HG02840 (cell line): ENCODE results near the gene CLASP2.
"Not testable (repeated sequence)": the region's sequence is repeated elsewhere in the genome, so short reads cannot be mapped to it uniquely, and the experiment has no call there.

Source experiments
- ATAC-seq: cut with Tn5 transposase; IDR thresholded peaks from one replicate; pipeline ENCODE4 v1.9.1; 2021; ENCODE audit warnings: mild to moderate bottlenecking, moderate library complexity, moderate number of reproducible peaks; ENCODE audit not compliant: unreplicated experiment, low FRiP score

The CLASP2 gene

GRCh38 chr3:33694944-33695343 lies 23.1 kb downstream of the CLASP2 start:
- ATAC-seq, result no peak

DNA sequence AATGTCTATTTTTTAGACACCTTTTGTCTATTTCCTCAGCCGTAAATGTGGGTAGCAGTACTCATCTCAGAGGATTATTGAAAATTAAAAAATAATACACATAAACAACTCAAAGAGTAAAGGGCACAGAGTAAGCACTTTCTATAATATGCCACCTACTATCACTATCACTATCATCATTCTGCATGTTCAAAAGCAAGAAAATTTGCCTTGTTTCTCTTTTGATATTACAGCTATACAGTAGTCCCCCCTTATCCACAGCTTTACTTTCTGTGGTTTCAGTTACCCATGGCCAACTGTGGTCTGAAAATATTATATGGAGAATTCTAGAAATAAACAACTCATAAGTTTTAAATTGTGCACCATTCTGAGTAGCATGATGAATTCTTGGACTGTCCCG lies 27.7 kb downstream of the CLASP2 start:
- no peak for ATAC-seq

DNA sequence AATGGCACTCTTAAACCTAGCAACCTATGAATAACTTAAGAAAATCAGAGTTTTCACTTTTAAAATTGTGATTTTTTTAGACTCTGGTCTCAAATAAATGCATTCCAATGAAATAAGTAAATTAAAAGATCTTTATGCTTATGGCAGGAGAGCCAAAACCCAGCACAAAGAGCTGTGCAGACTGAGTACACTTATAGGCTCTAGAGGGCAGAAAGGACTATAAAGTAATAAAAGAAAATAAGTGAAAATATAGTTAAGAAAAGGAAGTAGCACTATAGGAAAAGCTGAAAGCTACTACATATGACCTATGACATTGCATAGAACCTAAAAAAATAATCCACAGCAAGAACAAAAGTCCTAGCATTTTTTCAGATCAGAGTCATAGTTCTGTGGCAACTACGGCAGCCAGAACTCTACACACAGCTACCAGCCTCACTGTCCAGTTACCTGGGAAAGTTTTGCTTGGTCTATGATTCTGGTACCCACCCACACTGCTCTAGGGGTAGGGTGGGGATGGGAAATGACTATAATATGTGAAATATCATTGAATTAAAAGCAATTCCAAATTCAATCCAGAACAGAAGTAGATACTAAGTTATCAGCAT lies 30.5 kb downstream of the CLASP2 start:
- no peak for ATAC-seq

DNA sequence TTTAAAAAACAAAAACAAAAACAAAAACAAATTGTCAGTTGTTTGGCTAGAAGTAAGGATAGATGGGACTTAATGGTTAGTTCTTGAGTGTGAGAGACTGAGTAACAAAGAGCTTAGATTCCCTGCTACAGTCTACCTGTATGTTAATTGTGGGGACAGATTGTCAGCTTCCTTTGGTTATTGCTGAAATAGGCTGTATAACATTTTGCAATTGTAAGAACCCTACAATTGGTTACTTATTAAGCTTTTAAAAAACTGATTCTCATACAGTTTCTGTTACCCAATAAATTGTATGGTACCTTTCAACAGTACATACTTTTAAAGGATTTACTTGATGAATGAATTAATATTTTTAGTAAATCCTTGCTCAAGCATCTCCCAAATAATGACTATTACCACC lies 35.3 kb downstream of the CLASP2 start:
- no peak for ATAC-seq

DNA sequence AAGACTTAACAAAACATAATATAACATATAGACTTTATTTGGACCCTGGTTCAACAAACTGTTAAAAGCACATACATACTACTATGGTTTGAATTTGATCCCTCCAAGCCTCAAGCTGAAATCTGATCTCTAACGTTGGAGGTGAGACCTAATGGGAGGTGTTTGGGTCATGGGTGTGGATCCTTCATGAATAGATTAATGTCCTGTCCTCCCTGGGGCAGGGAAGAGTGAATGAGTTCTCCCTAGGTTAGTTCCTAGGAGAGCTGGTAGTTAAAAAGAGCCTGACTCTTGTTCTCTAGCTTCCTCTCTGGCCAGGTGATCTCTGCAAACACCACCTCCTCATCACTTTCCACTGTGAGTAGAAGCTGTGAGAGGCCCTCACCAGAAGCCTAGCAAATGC lies 36.4 kb downstream of the CLASP2 start:
- no peak for ATAC-seq

GRCh38 chr3:33678073-33678472 lies 40.0 kb downstream of the CLASP2 start:
- ATAC-seq, result no peak

DNA sequence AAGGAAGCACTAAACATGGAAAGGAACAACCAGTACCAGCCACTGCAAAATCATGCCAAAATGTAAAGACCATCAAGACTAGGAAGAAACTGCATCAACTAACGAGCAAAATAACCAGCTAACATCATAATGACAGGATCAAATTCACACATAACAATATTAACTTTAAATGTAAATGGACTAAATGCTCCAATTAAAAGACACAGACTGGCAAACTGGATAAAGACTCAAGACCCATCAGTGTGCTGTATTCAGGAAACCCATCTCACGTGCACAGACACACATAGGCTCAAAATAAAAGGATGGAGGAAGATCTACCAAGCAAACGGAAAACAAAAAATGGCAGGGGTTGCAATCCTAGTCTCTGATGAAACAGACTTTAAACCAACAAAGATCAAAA lies 44.6 kb downstream of the CLASP2 start:
- ATAC-seq, result not testable (repeated sequence)

DNA sequence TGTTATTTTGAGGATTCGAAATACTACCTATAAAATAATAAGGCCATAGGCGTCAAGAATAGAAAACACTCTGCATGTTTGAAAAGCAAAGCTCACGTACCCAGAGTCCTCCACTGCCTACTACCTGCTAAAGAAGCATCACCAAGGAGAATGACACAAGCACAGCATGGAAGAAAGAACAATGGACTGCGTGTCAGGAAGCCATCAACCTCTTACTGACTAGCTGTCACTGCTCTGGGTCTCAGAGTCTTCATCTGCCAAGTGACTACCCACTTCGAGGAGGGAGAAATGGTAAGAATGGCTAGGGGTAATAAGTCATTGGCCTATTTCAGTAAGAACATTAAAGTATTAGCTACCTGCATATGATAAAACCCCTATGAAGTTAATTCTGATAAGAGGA lies 49.4 kb downstream of the CLASP2 start:
- no peak for ATAC-seq

GRCh38 chr3:33665294-33665693 lies 52.8 kb downstream of the CLASP2 start:
- ATAC-seq, result no peak

DNA sequence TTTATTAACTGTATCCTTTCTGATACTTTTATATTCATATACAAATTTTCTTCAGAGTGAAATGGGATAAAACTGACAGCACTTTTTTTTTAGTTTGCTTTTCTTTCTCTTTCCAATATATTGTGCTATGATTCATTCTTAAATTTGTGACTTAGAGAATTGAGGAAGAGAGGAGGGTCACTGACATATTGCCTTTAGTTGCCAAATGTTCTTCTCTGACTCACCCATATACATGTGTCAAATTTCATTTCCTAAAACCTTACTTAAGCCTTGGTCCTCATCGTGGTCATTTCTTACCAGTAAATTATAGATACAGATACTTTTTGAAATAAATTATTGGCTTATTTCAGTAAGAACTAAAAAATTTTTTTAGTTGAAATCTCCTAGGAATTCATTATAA lies 53.9 kb downstream of the CLASP2 start:
- no peak for ATAC-seq

DNA sequence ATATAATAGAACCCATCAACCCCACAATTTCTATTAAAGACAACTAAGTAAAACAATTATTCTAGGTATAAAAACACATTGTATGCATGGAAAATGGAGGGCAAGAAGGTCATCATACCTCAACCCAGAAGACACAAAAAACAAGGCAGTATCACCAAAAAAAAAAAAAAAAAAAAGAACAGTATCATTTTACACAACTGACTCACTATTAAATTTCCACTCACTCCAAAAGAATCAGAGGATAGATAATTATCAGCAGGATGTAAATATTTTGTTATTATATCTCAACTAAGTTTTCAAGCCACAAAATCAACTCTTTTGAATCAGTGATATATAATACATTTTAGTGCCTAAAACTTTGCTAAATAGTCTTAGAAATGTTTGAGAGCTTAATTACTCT lies 55.0 kb downstream of the CLASP2 start:
- ATAC-seq, result no peak

DNA sequence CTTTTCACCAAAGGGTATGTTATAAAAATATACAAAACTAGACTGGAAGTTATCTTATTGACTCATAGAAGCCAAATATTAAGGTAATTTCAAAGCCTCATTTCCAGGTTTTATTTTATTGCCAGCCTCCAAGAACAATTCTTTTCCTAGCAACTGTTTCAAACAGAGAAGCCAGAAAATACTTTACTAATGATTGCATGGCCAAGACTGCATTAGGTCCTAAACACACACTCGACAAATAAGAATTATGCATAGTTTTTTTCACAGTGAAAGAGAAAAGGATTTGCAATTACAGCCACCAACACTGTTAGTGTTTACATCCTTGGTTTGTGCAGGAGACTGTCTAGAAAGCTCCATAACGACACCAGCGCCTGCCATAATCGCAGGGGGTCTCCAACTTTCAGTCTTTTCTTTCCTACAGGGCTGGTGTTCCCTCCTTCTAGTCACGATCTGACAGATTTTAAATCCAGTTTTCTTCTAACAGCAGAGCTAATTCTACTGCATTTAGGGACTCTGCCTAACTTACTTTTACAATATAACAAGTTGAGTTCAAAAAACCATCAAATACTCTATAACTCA lies 58.1 kb downstream of the CLASP2 start:
- no peak for ATAC-seq

GRCh38 chr3:33658991-33659848 lies 58.8 kb downstream of the CLASP2 start:
- ATAC-seq, result peak; percentile 74

DNA sequence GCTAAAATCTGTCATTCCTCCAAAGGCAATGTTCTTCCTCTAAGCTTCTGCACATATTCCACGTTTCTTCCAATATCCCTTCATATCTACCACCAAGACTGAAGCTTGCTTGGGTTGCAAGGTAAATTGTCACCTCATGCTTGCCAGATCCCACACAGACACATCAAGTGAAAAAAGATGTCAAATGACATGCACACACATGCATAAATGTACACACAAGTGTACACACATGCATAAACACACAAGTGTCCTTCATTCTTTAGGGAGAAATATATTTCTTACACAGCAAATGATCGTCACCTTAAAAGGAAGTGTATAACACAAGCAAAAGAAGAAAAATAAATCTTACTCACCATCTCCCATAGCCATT lies 59.4 kb downstream of the CLASP2 start:
- ATAC-seq, result no peak

- ATAC-seq, result no peak
These were observed 60.0 kb downstream of the CLASP2 start for GRCh38 chr3:33658039-33658438.

GRCh38 chr3:33652736-33653135 lies 65.3 kb downstream of the CLASP2 start:
- no peak for ATAC-seq

DNA sequence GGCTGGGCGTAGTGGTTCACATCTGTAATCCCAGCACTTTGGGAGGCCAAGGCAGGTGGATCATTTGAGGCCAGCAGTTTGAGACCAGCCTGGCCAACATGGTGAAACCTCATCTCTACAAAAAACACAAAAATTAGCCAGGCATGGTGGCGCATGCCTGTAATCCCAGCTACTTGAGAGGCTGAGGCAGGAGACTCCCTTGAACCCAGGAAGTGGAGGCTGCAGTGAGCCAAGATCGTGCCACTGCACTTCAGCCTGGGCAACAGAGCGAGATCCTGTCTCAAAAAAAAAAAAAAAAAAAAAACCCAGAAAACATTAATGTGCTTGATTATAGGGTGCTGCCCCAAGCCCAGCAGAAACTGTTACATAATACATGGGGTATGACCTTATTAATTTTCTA lies 67.0 kb downstream of the CLASP2 start:
- not testable (repeated sequence) for ATAC-seq

GRCh38 chr3:33650495-33650894 lies 67.6 kb downstream of the CLASP2 start:
- ATAC-seq, result no peak

GRCh38 chr3:33648793-33649192 lies 69.3 kb downstream of the CLASP2 start:
- no peak for ATAC-seq

DNA sequence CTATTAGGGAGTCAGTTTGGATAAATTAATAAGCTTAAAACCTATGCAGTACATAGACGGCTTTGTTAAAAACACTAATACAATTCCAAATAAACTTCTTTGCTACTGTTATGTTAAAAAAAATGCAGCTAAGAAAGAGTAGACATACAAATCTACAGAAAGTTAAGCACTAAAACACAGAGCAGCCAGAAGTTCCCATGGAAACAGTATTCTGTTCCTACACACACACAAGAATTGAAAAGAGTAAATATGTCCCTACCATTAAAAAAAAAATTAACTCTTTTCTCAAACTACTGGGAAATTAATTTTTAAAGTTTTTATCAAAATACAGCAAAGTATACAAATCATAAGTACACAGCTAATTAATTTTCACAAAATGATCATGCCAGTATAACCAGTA lies 71.6 kb downstream of the CLASP2 start:
- ATAC-seq, result no peak

DNA sequence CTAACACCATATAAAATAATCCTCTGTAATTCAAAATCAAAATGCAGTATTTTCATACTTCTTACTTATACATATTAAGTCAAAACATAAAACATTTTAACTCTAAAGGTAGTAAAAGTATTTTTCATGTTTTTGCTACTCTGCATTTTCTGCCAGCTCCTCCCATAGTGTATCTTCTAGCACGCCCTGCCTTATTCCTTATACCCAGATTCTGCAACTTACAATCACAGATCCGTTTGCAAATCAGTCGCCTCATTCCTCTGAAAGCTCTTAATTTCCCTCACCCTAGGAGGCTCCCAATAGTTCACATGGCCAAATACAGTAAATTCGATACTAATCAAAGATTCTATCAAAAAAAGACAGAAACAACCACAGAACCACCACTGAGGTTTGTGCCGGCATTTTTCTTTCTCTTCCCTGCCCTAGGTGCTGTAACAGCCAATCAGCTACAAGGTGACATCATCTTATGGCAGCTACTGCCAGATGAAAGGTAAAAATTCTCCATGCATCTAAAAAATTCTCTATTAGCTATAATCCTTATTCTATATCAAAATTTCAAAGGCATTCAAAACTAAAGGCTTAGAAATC lies 72.9 kb downstream of the CLASP2 start:
- no peak for ATAC-seq
